Sigmoid colon (tissue), 3 donors: ENCODE data around the gene SKI.

Experiments
- CTCF ChIP-seq, 4 experiments: fragments of 450-650 bp in 3 of 4; fragments of 200-600 bp in 1 of 4; IDR thresholded peaks; one replicate each; pipeline ENCODE4 v1.5.1; 2016 to 2019; ENCODE audit warnings: antibody characterized with exemption in 4 of 4, mild to moderate bottlenecking in 3 of 4, moderate library complexity in 2 of 4
- POLR2A ChIP-seq, 2 donors: fragments of 450-650 bp; IDR thresholded peaks; one replicate each; pipeline ENCODE4 v1.6.1; 2016; ENCODE audit warnings: antibody characterized with exemption in 2 of 2, mild to moderate bottlenecking in 2 of 2, moderate library complexity in 2 of 2

- TF ChIP-seq CTCF (IDR thresholded peaks at IDR 0.05): no peak
- no peak for TF ChIP-seq POLR2A (IDR thresholded peaks at IDR 0.05)
Measured at GRCh38 chr1:2193514-2194281, 34.4 kb upstream of the SKI start.
